Lower leg skin (tissue), 4 donors: ENCODE measurements around the gene VIPAS39. TPM values are rescaled to one million over a fixed set of nuclear protein-coding genes. Genes with fewer than 3 reads are reported as not detected.

Experiments
- DNase-seq, 2 donors: peaks; one replicate each; pipeline ENCODE4 v3.0.0-alpha.2; 2019; ENCODE audit warnings: low spot score in 2 of 2
- H3K4me3 ChIP-seq: fragments of 200-600 bp; sonication (generic); 2 replicates; pipeline ENCODE4 v1.5.1; 2017; ENCODE audit warnings: mild to moderate bottlenecking, low read depth; ENCODE audit not compliant: poor library complexity, severe bottlenecking
- CTCF ChIP-seq, 3 donors: fragments of 450-650 bp; IDR thresholded peaks; one replicate each; pipeline ENCODE4 v1.5.1; 2016; ENCODE audit warnings: antibody characterized with exemption in 3 of 3, mild to moderate bottlenecking in 3 of 3, moderate library complexity in 2 of 3
- POLR2A ChIP-seq, 2 donors: fragments of 450-650 bp; IDR thresholded peaks; one replicate each; pipeline ENCODE4 v1.6.1; 2016 to 2017; ENCODE audit warnings: antibody characterized with exemption in 2 of 2, mild to moderate bottlenecking in 1 of 2, moderate library complexity in 1 of 2
- WGBS, 2 donors: methylation state at CpG; one replicate each; pipeline ENCODE4 v1.1.5; 2018; 5-methylcytosine and 5-hydroxymethylcytosine counted together
- intact Hi-C: fragments of 100-400 bp; cut with DNase I; formaldehyde crosslinking; loops from one replicate; pipeline ENCODE4 v1.15.0; 2023; ENCODE audit warnings: low total_unique reads
- total RNA-seq, 4 donors: library from RNA; depleted of rRNA; stranded (reverse); fragments of >200 nt; gene quantifications; one replicate each; pipeline ENCODE4 v1.1.0, GENCODE V29; 2016

Gene VIPAS39
- total RNA-seq, result 10 to 100 TPM; 12.9 to 18.4 (median 15.9) TPM

- peak in 1 of 2 donors; percentile 31 for TF ChIP-seq POLR2A (IDR thresholded peaks at IDR 0.05)
- no peak for TF ChIP-seq CTCF (IDR thresholded peaks at IDR 0.05)
- intact Hi-C loops, result no loop called here
- H3K4me3 ChIP-seq, result peak within 1 kb of the TSS; percentile 94
- WGBS, 2 donors, result 1% methylated on average over 44 to 50 of the region's 50 CpGs
- peak; percentile 97 to 98 for DNase-seq
These were observed at the start of gene VIPAS39, which contains the start of gene AHSA1 for GRCh38 chr14:77457522-77458248. Gene VIPAS39, minus strand, starts transcription at chr14:77457601. Its CDS starts 3,499 bp downstream, at chr14:77454102. Gene AHSA1, plus strand, starts transcription at chr14:77458093. Its CDS starts 97 bp downstream, at chr14:77458190.

GRCh38 chr14:77505031-77505430 lies 47.6 kb upstream of the VIPAS39 start:
- WGBS, 2 donors, result 65 to 69% methylated on average over 4 of the region's 4 CpGs
- H3K4me3 ChIP-seq, result no peak overlapping the region
- TF ChIP-seq CTCF (IDR thresholded peaks at IDR 0.05) (no peak), POLR2A (IDR thresholded peaks at IDR 0.05) (no peak)
- intact Hi-C loops, result no loop called here
- no peak for DNase-seq

- no peak overlapping the region for H3K4me3 ChIP-seq
- intact Hi-C loops, result no loop called here
- TF ChIP-seq CTCF (IDR thresholded peaks at IDR 0.05), result no peak
- no peak for TF ChIP-seq POLR2A (IDR thresholded peaks at IDR 0.05)
- 95 to 96% methylated on average over 5 of the region's 5 CpGs for WGBS, 2 donors
- DNase-seq, result no peak
These were observed 45.7 kb upstream of the VIPAS39 start for GRCh38 chr14:77503138-77503537.

- no peak overlapping the region for H3K4me3 ChIP-seq
- intact Hi-C loops, result no loop called here
- TF ChIP-seq CTCF (IDR thresholded peaks at IDR 0.05) (no peak), POLR2A (IDR thresholded peaks at IDR 0.05) (no peak)
- 79% methylated on average over 11 of the region's 11 CpGs for WGBS, 2 donors
- no peak for DNase-seq
These were observed 44.8 kb upstream of the VIPAS39 start for GRCh38 chr14:77502109-77502782.

- intact Hi-C loops, result no loop called here
- peak overlapping the region; percentile 14 for H3K4me3 ChIP-seq
- DNase-seq, result no peak
- 2 to 7% methylated on average over 21 to 44 of the region's 53 CpGs for WGBS, 2 donors
- no peak for TF ChIP-seq CTCF (IDR thresholded peaks at IDR 0.05)
- no peak for TF ChIP-seq POLR2A (IDR thresholded peaks at IDR 0.05)
These were observed 41.7 kb upstream of the VIPAS39 start for GRCh38 chr14:77498984-77499527.
